Measurements from ENCODE around the gene KIF6.

Gene KIF6

GRCh38 chr6:39348740-39349139, 376.5 kb downstream of the KIF6 start:
- no peak for DNase-seq (ENCODE audit: low read depth in 2 of 2)

- peak; percentile 36 to 66 for DNase-seq (ENCODE audit: low read depth in 2 of 2)
Measured at GRCh38 chr6:39347906-39348585, 377.2 kb downstream of the KIF6 start.

GRCh38 chr6:39347206-39347605, 378.0 kb downstream of the KIF6 start:
- no peak for DNase-seq (ENCODE audit: low read depth in 2 of 2)

GRCh38 chr6:39344821-39345280, 380.4 kb downstream of the KIF6 start:
- no peak for DNase-seq (ENCODE audit: low read depth in 2 of 2)

GRCh38 chr6:39343396-39343870, 381.8 kb downstream of the KIF6 start:
- no peak for DNase-seq (ENCODE audit: low read depth in 2 of 2)

GRCh38 chr6:39342692-39343395, 382.4 kb downstream of the KIF6 start:
- DNase-seq (ENCODE audit: low read depth in 2 of 2), result no peak

GRCh38 chr6:39341937-39342336, 383.3 kb downstream of the KIF6 start:
- DNase-seq (ENCODE audit: low read depth in 2 of 2), result no peak

GRCh38 chr6:39341352-39341751, 383.9 kb downstream of the KIF6 start:
- DNase-seq (ENCODE audit: low read depth in 2 of 2), result no peak

- DNase-seq (ENCODE audit: low read depth in 2 of 2), result no peak
Measured at GRCh38 chr6:39339868-39340550, 385.2 kb downstream of the KIF6 start.

- DNase-seq (ENCODE audit: low read depth in 2 of 2), result no peak
Measured at GRCh38 chr6:39339096-39339867, 385.9 kb downstream of the KIF6 start.

- no peak for DNase-seq (ENCODE audit: low read depth in 2 of 2)
Measured at GRCh38 chr6:39338397-39338796, 386.8 kb downstream of the KIF6 start.

- no peak for DNase-seq (ENCODE audit: low read depth in 2 of 2)
Measured at GRCh38 chr6:39335780-39336545, 389.2 kb downstream of the KIF6 start.

GRCh38 chr6:39333644-39334438, 391.4 kb downstream of the KIF6 start:
- DNase-seq (ENCODE audit: low read depth in 2 of 2), result no peak

- no peak for DNase-seq (ENCODE audit: low read depth in 2 of 2)
Measured at GRCh38 chr6:39330476-39330875, 394.7 kb downstream of the KIF6 start.

- DNase-seq (ENCODE audit: low read depth in 2 of 2), result no peak
Measured at GRCh38 chr6:39330057-39330456, 395.2 kb downstream of the KIF6 start.

- DNase-seq (ENCODE audit: low read depth in 2 of 2), result no peak
Measured at GRCh38 chr6:39328066-39328465, 397.1 kb downstream of the KIF6 start.

GRCh38 chr6:39327507-39327906, 397.7 kb downstream of the KIF6 start:
- DNase-seq (ENCODE audit: low read depth in 2 of 2), result no peak

GRCh38 chr6:39322306-39322850, 402.8 kb downstream of the KIF6 start, which contains the start of gene KCNK16:
Gene KCNK16, minus strand, starts transcription at chr6:39322702. Its CDS starts 162 bp downstream, at chr6:39322540.
- no peak for DNase-seq (ENCODE audit: low read depth in 2 of 2)

GRCh38 chr6:39321761-39322160, 403.4 kb downstream of the KIF6 start:
- DNase-seq (ENCODE audit: low read depth in 2 of 2), result no peak
